DOHH2 (cell line): Measurements from ENCODE around the gene NDRG2.

Experiments used
- H3F3A ChIP-seq: fragments of 200-600 bp; sonication (generic), shearing (Covaris generic); 2 replicates; pipeline ENCODE4 v1.6.0; 2016; ENCODE audit warnings: antibody characterized with exemption, mild to moderate bottlenecking; ENCODE audit not compliant: control insufficient read depth, insufficient read depth
- H3K27ac ChIP-seq: fragments of 200-600 bp; sonication (generic); 2 replicates; pipeline ENCODE4 v1.5.1; 2014; ENCODE audit warnings: low read depth, mild to moderate bottlenecking, low read length, moderate library complexity
- H3K27me3 ChIP-seq: fragments of 200-600 bp; sonication (generic); 2 replicates; pipeline ENCODE4 v1.6.1; 2014; ENCODE audit warnings: mild to moderate bottlenecking, low read length, mixed read lengths; ENCODE audit not compliant: control insufficient read depth
- H3K36me3 ChIP-seq: fragments of 200-600 bp; sonication (generic); 2 replicates; pipeline ENCODE4 v1.6.1; 2014; ENCODE audit warnings: mild to moderate bottlenecking, low read length, moderate library complexity, mixed read lengths; ENCODE audit not compliant: control insufficient read depth
- H3K4me1 ChIP-seq: fragments of 200-600 bp; sonication (generic); 2 replicates; pipeline ENCODE4 v1.6.1; 2014; ENCODE audit warnings: mild to moderate bottlenecking, low read length, mixed read lengths; ENCODE audit not compliant: control insufficient read depth
- H3K4me2 ChIP-seq: fragments of 200-600 bp; sonication (generic); 2 replicates; pipeline ENCODE4 v1.6.0; 2014; ENCODE audit warnings: mild to moderate bottlenecking, low read length, moderate library complexity
- H3K4me3 ChIP-seq: fragments of 200-600 bp; sonication (generic); 2 replicates; pipeline ENCODE4 v1.5.1; 2014; ENCODE audit warnings: mild to moderate bottlenecking, low read length, mixed read lengths
- H3K79me2 ChIP-seq: fragments of 200-600 bp; sonication (generic); 2 replicates; pipeline ENCODE4 v1.6.1; 2014; ENCODE audit warnings: mild to moderate bottlenecking, low read length, mixed read lengths; ENCODE audit not compliant: control insufficient read depth
- H3K9me2 ChIP-seq: fragments of 200-600 bp; sonication (generic); replicated peaks from 2 replicates; pipeline ENCODE4 v1.6.1; 2014; ENCODE audit warnings: mild to moderate bottlenecking, low read length, mixed read lengths; ENCODE audit not compliant: control insufficient read depth
- H3K9me3 ChIP-seq: fragments of 200-600 bp; sonication (generic); 2 replicates; pipeline ENCODE4 v1.6.1; 2014; ENCODE audit warnings: antibody characterized with exemption, low read length, mixed read lengths; ENCODE audit not compliant: control insufficient read depth, insufficient read depth
- H4K20me1 ChIP-seq: fragments of 200-600 bp; sonication (generic); 2 replicates; pipeline ENCODE4 v1.6.0; 2014; ENCODE audit warnings: low read depth, mild to moderate bottlenecking, antibody characterized with exemption, low read length, moderate library complexity; ENCODE audit not compliant: control insufficient read depth, insufficient read depth
- EZH2phosphoT487 ChIP-seq: fragments of 200-600 bp; sonication (generic); IDR thresholded peaks from 2 replicates; pipeline ENCODE4 v1.6.1; 2017; ENCODE audit warnings: borderline replicate concordance, mild to moderate bottlenecking, antibody characterized with exemption, low read length, moderate library complexity, mixed read lengths
- TF ChIP-seq, protein P1 (sequence below): fragments of 200-600 bp; sonication (generic); IDR thresholded peaks from one replicate; pipeline ENCODE4 v1.5.1; 2014; ENCODE audit warnings: antibody characterized with exemption, mild to moderate bottlenecking, low read depth, low read length; ENCODE audit not compliant: poor library complexity, severe bottlenecking

Gene NDRG2

DNA sequence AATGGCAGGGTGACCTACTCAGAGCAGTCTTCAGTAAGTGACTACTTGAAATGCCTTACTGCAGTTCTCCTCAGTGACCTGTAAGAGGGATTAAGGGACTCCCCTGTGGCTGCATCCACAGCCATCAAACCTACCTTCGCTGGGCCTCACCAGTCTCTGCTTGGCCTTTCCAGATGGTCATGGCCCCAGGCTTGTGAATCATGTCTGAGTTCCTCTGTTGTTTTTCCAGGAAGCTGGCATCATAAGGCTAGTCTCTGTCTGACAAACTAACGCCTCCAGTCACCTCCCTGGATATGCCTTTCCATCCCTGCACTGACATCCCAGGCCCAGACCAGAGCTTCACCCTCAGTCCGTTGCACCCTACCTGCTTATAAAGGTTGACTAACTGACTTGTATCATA lies 55.5 kb downstream of the NDRG2 start:
- Histone ChIP-seq H3F3A (no peaks in the 10 kb centered on the region), H3K27me3 (peaks cover 34% of the 10 kb centered on the region), H3K9me3 (no peaks in the 10 kb centered on the region), H3K27ac (no peak overlapping the region), H4K20me1 (no peaks in the 10 kb centered on the region), H3K79me2 (no peaks in the 10 kb centered on the region), H3K36me3 (no peaks in the 10 kb centered on the region), H3K4me2 (no peak overlapping the region), H3K9me2 (no peaks in the 10 kb centered on the region), H3K4me1 (peaks cover 13% of the 10 kb centered on the region), H3K4me3 (no peak overlapping the region)
- TF ChIP-seq, protein P1, sequence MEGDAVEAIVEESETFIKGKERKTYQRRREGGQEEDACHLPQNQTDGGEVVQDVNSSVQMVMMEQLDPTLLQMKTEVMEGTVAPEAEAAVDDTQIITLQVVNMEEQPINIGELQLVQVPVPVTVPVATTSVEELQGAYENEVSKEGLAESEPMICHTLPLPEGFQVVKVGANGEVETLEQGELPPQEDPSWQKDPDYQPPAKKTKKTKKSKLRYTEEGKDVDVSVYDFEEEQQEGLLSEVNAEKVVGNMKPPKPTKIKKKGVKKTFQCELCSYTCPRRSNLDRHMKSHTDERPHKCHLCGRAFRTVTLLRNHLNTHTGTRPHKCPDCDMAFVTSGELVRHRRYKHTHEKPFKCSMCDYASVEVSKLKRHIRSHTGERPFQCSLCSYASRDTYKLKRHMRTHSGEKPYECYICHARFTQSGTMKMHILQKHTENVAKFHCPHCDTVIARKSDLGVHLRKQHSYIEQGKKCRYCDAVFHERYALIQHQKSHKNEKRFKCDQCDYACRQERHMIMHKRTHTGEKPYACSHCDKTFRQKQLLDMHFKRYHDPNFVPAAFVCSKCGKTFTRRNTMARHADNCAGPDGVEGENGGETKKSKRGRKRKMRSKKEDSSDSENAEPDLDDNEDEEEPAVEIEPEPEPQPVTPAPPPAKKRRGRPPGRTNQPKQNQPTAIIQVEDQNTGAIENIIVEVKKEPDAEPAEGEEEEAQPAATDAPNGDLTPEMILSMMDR: no peak
- no peak for TF ChIP-seq EZH2phosphoT487
